ENCODE measurements around the gene KANSL1.

DNA sequence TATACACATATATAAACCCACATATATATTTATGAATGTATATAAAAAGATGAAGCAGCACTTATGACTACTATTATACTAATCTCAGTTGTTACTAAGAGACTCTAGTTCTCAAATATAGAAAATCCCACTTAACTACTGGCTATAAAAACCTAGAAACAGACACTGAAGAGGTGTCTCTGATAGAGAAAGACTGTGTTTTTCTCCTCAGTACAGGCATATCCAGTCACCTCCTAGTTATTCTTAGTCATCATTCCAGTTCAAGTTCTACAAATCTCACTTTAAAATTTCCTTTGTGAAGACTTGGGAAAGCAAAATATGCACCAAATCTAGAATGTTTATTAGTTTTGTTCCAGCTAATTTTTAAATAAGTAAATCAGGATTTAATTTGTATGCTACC lies 100.2 kb downstream of the KANSL1 start:
- TF ChIP-seq POLR2A (IDR thresholded peaks at IDR 0.05) = no peak
- TF ChIP-seq, protein P1, sequence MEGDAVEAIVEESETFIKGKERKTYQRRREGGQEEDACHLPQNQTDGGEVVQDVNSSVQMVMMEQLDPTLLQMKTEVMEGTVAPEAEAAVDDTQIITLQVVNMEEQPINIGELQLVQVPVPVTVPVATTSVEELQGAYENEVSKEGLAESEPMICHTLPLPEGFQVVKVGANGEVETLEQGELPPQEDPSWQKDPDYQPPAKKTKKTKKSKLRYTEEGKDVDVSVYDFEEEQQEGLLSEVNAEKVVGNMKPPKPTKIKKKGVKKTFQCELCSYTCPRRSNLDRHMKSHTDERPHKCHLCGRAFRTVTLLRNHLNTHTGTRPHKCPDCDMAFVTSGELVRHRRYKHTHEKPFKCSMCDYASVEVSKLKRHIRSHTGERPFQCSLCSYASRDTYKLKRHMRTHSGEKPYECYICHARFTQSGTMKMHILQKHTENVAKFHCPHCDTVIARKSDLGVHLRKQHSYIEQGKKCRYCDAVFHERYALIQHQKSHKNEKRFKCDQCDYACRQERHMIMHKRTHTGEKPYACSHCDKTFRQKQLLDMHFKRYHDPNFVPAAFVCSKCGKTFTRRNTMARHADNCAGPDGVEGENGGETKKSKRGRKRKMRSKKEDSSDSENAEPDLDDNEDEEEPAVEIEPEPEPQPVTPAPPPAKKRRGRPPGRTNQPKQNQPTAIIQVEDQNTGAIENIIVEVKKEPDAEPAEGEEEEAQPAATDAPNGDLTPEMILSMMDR (IDR thresholded peaks at IDR 0.05) = no peak
